Measurements from ENCODE around the gene KRT38. TPM values are rescaled to one million over a fixed set of nuclear protein-coding genes. Genes with fewer than 3 reads are reported as not detected.

The KRT38 gene
- total RNA-seq, 1 donor from 2014 or later = not detected

- Histone ChIP-seq H3K27me3 (ENCODE audit: low read depth) (peaks cover 46% of the 10 kb centered on the region), H3K36me3 (no peaks in the 10 kb centered on the region), H3K27ac (replicated peaks) (no peak overlapping the region), H3K4me3 (no peak overlapping the region), H3K4me1 (peaks cover 15% of the 10 kb centered on the region), H3K9me3 (replicated peaks) (peaks cover 35% of the 10 kb centered on the region)
- no peak for DNase-seq
- TF ChIP-seq CTCF (IDR thresholded peaks at IDR 0.05; ENCODE audit: borderline replicate concordance) = no peak
- intact Hi-C loops (cut with micrococcal nuclease) = no loop called here
Observed at GRCh38 chr17:41467561-41467960, 26.8 kb upstream of the KRT38 start.

GRCh38 chr17:41466988-41467387 lies 26.2 kb upstream of the KRT38 start, which contains the start of gene KRT32:
Gene KRT32 (minus strand): TSS chr17:41467386. CDS start chr17:41467325, 61 bp downstream.
- peaks cover 15% of the 10 kb centered on the region for H3K4me1 ChIP-seq
- no peak for DNase-seq
- H3K27me3 ChIP-seq (ENCODE audit: low read depth) = peaks cover 52% of the 10 kb centered on the region
- H3K36me3 ChIP-seq = no peaks in the 10 kb centered on the region
- H3K9me3 ChIP-seq (replicated peaks) = peaks cover 30% of the 10 kb centered on the region
- no peak within 1 kb of the TSS for H3K4me3 ChIP-seq
- intact Hi-C loops (cut with micrococcal nuclease) = no loop called here
- H3K27ac ChIP-seq (replicated peaks) = no peak within 1 kb of the TSS
- TF ChIP-seq CTCF (IDR thresholded peaks at IDR 0.05; ENCODE audit: borderline replicate concordance) = no peak

GRCh38 chr17:41464682-41465081 lies 23.9 kb upstream of the KRT38 start:
- Histone ChIP-seq H3K4me3 (no peak overlapping the region), H3K9me3 (replicated peaks) (peaks cover 17% of the 10 kb centered on the region), H3K27me3 (ENCODE audit: low read depth) (peaks cover 75% of the 10 kb centered on the region), H3K4me1 (peaks cover 15% of the 10 kb centered on the region), H3K36me3 (no peaks in the 10 kb centered on the region), H3K27ac (replicated peaks) (no peak overlapping the region)
- intact Hi-C loops (cut with micrococcal nuclease) = no loop called here
- TF ChIP-seq CTCF (IDR thresholded peaks at IDR 0.05; ENCODE audit: borderline replicate concordance) = no peak
- peak; percentile 42 for DNase-seq

- intact Hi-C loops (cut with micrococcal nuclease) = no loop called here
- H3K27ac ChIP-seq (replicated peaks) = no peak overlapping the region
Observed at GRCh38 chr17:41464173-41464572, 23.4 kb upstream of the KRT38 start.

GRCh38 chr17:41463746-41464145 lies 23.0 kb upstream of the KRT38 start:
- no peak for DNase-seq
- Histone ChIP-seq H3K27me3 (ENCODE audit: low read depth) (peaks cover 83% of the 10 kb centered on the region), H3K9me3 (replicated peaks) (peaks cover 14% of the 10 kb centered on the region), H3K36me3 (no peaks in the 10 kb centered on the region), H3K4me3 (no peak overlapping the region), H3K4me1 (peaks cover 15% of the 10 kb centered on the region), H3K27ac (replicated peaks) (no peak overlapping the region)
- TF ChIP-seq CTCF (IDR thresholded peaks at IDR 0.05; ENCODE audit: borderline replicate concordance) = no peak
- intact Hi-C loops (cut with micrococcal nuclease) = no loop called here

More at GRCh38 chr17:41464173-41464572, 23.4 kb upstream of the KRT38 start:
- Histone ChIP-seq H3K9me3 (replicated peaks) (peaks cover 17% of the 10 kb centered on the region), H3K27me3 (ENCODE audit: low read depth) (peaks cover 80% of the 10 kb centered on the region), H3K4me1 (peaks cover 15% of the 10 kb centered on the region), H3K4me3 (no peak overlapping the region), H3K36me3 (no peaks in the 10 kb centered on the region)
- no peak for DNase-seq
- no peak for TF ChIP-seq CTCF (IDR thresholded peaks at IDR 0.05; ENCODE audit: borderline replicate concordance)

All from left ventricle myocardium inferior (tissue), 1 donor.